Stimulated activated CD4-positive, alpha-beta T cell treated with anti-CD3 and anti-CD28 coated beads, Interleukin-1b, Interleukin-23, amount 100 ng/mL, for 48 hours (primary cell): ENCODE data around the gene EDEM1.
"Not testable (repeated sequence)": the region's sequence is repeated elsewhere in the genome, so short reads cannot be mapped to it uniquely, and the experiment has no call there.

Experiments used
- DNase-seq: peaks from one replicate; pipeline ENCODE4 v3.0.0-alpha.2; 2020

The EDEM1 gene

DNA sequence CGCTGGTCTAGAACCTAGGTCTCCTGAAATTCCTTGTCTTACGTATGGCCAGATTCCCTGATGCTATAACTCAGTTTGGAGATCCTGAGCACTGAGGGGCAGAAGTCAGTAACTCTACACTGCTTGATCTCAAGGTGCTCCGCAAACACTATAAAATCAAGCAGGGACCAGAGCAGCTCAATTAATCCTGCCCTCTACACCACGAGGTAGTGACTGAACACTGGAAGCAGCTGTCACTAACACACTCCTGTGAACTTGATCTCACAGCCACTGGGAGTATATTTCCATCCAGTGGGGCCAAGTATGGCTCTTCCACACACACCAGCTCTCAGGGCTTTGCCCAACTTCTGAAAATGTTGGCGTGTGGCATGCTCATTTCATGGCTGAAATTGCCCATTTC, 51.0 kb downstream of the EDEM1 start:
- no peak for DNase-seq

DNA sequence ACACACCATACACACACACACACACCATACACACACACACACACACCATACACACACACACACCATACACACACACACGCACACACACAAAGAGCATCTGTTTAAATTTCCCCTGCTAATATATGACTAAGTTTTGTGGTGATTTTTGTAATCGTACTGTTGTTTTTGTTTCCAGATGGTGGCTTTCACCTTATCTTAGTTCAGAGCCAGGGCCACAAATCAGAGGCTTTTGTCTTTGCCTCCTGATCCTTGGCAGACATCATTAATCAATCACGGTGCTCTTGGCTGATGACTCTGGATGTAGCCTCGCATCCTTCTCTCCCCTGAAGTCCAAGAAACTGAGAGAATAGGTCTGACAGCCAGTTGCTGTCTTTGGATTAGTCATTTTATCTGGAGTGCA, 52.1 kb downstream of the EDEM1 start:
- DNase-seq: peak; percentile 19

DNA sequence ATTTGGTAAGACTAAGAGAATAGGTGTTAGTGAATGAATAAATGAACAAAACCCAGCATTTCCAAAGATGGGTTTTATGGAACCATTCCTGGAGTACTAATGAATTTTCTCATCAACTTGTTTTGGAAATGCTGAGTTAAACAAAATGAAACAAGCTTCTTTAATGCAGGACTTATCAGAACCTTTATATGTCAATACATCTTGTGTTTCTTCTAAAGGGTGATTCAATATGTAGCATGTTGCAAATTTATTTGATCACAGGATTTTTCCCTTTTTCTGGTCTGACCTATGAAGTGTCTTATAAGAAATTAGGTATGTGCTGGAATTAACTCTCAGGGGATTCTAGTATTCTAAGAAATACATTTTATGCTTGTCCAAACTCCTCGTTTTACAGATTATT, 53.2 kb downstream of the EDEM1 start:
- DNase-seq: no peak

DNA sequence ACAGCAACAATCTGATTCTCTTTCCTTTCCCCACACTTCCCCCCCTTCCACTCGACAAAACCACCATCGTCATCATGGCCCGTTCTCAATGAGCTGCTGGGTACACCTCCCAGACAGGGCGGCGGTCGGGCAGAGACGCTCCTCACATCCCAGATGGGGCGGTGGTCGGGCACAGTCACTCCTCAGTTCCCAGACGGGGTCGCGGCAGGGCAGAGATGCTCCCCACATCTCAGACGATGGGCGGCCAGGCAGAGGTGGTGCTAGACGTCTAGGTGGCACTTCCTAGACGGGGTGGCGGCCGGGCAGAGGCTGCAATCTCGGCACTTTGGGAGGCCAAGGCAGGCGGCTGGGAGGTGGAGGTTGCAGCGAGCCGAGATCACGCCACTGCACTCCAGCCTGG, 55.3 kb downstream of the EDEM1 start:
- DNase-seq: not testable (repeated sequence)

DNA sequence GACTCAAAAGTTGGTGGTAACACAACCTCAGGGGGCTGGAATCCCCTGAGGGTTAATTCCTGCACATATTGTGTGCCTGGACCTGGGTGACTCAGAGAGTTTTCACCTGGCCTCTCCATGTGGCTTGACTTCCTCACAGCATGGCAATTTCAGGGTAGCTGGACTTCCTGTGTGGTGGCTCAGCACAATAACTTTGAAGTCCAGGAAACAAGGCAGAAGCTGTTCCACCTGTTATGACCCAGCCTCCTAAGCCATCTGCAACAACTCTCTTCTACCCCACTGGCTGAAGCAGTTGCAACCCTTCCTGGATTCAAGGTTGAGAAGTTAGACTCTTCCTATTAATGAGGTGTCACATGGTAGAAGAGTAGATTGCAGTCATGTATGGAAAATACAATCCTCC, 58.4 kb downstream of the EDEM1 start:
- DNase-seq: no peak

DNA sequence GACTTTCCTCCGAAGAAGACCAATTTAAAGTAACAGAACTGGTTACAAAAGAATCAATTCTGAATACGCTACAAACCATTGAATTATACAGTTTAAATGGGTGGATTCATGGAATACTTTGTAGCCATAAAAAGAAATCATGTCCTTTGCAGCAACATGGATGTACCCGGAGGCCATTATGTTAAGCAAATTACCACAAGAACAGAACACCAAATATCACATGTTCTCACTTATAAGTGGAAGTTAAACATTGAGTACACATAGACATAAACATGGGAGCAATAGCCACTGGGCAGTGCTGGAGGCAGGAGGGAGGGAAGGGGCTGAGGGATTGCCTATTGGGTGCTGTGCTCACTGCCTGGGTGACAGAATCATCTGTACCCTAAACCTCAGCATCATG, 61.3 kb downstream of the EDEM1 start:
- no peak for DNase-seq

DNA sequence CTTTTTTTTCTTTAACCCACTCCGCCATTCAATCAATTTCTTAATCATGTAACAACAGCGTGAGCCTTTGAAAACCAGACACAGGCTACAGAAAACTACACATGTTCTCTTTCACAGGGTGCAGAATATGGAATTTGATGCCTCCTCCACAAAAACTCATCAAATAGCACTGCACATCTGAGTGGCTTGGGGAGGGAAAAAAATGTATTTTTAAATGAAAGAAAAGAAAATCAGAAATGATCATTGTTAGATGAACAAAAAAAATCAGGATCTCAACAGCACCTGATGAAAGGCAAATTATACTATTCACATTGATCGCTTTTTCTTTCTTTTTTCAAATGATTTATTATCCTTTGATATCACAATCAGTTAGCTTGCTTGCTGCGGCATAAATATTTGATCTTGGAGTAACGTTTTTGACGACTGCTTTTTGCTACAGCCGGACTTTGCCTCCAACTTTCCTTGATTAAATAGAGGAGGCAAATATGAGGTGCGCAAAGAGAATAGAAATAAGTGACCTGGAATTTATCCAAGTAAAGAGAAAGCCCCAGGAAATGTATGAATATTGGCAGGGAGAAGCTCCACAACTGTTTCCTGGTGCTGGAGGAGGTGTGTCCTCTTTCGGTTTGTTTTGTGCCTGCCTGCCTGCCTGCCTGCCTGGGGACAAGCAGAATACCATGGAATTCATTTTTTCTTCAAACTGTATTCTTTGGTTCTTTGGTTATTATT, 63.1 kb downstream of the EDEM1 start:
- no peak for DNase-seq

DNA sequence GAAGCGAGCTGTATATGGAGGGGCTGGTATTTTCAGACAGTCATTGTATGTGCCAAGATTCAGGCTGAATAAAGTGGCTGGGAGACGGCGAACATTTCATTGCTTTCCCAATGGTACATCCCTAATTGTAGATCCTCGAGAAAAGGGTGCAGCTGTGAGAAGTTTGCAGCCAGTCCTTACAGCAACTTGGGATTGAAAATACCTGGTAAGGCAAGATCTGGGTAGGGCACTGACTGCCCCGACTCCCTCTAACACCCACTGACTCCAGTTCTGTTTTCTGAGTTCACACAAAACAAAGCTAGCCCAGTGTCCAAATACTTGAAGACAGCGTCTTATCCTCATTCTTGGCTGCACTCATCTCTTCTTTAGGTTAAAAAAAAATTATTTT, 63.7 kb downstream of the EDEM1 start:
- DNase-seq: no peak

DNA sequence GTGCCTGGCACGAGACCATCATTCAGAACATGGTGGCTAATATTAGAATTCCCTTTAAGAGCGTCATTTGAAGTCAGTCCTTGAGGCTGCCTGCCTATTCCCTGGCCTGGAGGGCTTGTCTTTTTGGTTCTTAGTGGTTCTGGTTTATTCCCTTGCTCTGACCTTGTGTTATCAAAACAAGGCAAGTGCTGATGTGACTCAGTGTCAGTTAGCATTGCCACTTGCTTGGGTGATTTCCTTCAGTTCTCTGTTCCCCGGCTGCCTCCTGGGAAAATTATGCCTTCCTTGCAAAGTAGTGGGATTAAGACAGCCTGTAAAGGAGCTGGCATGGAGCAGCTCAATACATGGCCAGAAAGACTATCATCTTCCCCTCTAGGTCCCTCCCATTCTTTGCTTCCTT, 64.6 kb downstream of the EDEM1 start:
- DNase-seq: no peak

DNA sequence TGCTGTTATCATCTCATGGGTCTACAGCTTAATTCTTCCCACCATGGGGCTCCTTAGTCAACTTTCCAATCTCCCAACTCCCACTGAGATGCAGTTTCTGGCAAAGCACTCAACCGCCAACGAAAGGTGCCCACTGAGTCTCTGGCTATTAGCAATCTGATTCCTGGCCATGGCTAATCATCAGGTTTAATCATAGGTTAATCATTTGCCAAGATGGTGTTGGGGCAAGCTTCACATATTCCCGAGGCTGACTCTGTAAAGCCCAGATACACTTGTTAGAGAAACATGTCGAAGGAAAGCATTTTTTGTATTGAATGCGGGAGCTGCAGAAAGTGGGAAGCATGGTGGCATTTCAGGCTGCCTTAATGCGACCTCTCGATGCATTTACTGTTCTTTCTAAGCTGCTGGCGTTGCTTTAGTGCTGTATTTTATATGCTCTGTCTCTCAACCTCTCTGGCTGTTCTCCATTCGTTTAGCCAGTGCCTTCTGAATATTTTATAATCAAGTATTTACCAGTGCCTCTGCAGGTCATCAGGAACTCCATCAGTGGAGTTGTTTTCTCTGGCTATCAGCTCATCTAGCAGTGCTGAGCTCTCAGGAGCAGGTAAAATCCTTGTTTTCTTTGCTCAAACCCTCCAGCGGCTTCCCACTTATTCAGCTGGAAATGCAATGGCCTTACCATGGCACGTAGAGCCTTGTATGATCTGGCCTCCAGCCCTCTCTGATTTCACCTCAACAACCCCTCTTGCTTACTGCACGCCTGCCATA, 67.0 kb downstream of the EDEM1 start:
- DNase-seq: no peak

DNA sequence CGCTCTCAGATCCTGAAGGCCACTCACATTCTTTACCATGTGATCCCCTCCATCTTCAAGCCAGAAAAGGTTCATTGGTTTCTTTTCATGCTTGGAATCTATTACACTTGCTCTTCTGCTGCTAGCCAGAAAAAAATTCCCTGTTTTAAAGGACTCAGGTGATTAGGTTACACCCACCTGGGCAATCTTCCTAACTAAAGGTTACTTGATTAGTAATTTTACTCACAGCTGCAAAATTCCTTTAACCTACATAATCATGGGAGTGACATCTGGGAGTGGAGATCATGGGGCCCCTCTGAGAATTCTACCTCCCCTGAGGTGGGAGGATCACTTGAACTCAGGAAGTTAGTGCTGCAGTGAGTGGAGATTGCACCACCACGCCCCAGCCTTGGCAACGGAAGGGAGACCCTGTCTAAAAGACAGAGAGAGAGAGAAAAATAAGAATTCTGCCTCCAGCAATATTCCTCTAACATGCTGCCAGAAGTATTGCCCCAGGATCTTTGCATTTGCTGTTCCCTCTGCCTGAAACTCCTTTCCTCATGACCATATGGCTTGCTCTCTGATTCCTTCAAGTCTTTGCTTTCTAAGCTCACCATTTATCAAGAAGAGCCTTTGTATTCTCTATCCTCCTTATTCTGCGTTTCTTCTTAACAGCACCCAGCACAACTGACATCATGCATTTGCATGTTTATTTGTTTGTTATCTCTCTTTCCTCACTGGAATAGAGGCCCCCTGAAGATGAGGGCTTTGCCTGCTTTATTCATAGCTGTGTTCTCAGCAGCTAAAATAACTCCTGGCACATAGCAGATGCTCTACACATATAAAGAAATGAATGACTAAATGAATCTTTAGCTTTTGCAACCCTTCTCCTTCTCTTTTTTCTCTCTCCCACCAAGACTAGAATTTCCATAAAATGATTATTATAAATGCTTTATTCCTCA, 68.2 kb downstream of the EDEM1 start:
- DNase-seq: no peak

DNA sequence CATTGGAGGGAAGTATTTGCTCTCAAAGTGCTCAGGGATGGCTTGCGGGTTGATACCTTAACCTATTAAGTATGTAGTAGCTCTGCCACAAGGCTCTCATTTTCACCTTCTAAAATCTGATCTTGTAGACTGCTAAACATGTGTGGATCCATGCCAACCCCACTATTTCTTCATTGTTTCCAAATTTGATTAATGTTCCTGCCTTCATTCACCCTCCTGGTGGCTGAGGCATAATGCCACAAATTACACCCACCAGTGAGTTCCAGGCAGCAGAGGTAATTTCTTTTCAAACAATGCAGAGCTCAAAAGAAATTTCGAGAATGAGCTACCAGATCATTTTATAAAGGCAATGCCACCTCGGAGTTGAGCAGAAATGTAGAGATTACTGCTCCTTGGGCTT, 71.0 kb downstream of the EDEM1 start:
- DNase-seq: no peak

DNA sequence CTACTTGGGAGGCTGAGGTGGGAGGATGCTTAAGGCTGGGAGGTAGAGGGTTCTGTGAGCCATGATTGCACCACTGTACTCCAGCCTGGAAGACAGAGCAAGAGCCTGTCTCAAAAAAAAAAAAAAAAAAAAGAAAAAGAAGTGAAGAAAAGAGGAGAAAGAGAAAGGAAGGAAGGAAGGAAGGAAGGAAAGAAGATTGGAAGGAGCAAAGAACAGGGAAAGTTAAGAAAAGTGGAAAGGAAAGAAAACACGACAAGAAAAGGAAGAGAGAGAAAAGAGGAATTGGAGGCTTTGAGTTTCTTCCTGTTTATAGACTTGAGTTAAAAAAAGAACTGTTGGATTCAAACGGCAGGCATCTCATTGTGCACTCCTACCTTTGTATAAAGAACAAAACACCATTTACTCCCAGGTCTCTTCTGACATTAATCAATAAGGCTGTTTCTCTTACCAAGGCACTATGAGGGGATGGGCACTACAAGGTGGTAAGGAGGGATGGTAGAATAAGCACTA, 73.5 kb downstream of the EDEM1 start:
- DNase-seq: no peak

DNA sequence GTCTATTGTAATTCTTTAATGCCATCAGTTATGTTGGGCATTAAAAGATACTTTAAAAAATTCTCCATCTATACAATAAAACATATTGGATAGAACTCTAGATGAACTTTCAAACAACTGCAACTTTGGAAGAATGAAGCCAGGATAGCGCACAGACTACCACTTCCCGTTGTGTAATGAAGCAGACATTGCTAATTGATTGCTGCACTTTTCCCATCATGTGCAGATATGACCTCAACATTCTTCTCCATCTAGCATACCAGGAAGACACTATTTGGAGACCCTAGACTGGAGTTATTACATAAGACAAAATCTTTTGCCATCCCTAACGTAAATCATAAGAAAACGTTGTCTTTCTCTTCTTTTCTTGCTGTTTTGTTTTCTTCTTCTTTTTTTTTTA, 75.0 kb downstream of the EDEM1 start:
- DNase-seq: no peak

DNA sequence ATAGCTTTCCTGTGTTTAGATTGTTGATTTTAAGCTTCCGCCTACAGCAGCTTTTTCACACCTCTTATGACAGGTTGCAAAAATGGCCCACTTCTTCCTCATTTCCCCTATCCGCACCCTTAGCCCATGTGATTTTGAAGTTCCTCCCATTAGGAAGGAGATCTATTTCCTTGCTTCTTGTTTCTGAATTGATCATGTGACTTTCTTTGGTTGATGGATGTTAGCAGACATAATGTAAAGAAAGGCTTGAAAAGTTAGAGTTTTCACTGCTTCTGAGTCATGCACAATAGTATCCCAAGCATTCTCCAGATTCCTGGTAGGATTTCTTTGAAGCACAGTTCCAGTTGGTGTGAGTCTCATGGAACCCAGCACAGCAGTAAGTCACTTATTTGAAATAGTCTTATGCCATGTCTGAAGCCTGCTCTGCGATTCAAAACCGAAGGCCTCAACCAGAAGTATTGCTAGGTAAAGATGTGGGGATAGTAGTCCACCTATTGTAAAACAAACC, 76.6 kb downstream of the EDEM1 start:
- DNase-seq: no peak

DNA sequence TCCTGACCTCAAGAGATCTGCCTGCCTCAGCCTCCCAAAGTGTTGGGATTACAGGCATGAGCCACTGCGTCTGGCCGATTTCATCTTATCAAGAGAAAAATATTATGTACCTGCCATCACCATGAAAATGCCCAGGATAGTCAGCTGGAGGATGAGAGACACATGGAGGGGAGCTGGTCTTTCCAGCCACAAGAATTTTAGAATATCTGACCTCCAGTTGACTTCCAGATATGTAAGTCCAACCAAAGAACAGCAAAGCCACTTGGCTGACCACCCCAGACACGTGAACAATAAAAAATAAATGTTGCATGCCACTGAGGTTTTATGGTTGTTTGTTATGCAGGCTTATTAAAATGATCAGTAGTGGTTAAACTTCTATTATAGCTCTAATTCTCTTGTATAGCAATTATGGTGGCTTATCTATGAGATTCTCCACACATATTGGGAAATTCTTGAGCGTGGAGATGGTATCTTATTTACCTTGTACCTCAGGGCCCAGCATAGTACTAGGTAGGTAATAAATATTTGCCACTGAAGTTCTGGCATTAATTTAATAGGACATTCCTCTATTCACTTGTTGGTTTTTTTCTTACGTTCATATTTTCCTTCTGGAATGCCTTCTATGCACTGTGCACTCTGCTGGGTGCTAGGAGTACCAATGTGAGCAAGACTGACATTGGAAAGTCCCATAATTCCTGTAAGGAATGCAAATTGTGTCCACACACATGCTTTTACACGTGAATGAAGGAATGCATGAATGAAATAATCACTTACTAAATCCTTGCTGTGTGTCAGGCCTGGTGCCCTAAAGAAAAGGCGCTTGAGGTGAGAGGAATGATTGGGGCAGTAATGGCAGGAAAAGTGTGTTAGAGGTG, 77.6 kb downstream of the EDEM1 start:
- DNase-seq: no peak

DNA sequence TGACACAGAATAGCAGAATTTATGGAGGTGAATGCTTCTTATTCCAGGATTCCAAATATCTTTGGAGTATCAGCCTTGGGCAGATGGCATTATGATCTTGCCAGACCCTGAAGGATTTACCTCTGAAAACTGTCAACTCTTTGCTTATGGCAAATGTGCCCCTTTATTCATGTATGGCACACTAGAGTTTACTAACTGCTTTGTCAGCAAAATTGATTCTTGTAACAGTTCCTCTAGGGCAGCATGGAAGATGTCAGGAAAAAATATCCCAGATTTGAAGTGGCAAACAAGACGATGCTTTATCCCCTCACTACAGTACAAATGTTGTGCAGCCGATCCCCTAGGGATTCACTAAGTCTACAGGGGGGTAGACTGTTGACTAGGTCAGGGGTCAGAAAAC, 79.7 kb downstream of the EDEM1 start:
- no peak for DNase-seq

DNA sequence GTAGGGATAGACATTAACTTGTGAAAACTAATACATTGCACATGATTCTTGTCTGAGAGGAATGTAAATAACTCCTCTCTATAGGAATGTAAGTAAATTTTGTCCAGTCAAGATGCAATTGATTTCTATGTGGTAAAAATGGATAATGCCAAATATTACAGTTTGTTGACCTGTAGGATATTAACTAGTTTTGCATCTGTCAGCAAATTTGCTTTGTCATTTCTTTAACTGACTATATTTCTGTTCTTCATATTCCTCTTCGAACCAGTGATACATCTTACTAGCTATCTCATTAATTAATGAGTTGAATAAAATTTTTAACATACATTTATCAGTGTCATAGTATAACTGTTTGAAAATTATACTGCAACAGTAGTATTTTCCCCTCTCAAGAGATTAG, 80.4 kb downstream of the EDEM1 start:
- no peak for DNase-seq
